ENCODE measurements around the gene AFF4.

Gene AFF4

GRCh38 chr5:132895719-132896305 lies 67.6 kb downstream of the AFF4 start:
- in situ Hi-C loops (cut with HindIII; ENCODE audit: low sequenced_read_pairs) = no loop called here

GRCh38 chr5:132890817-132891216 lies 72.6 kb downstream of the AFF4 start:
- in situ Hi-C loops (cut with HindIII; ENCODE audit: low sequenced_read_pairs) = no loop called here

- in situ Hi-C loops (cut with HindIII; ENCODE audit: low sequenced_read_pairs) = no loop called here
Observed at GRCh38 chr5:132889501-132889900, 73.9 kb downstream of the AFF4 start.

- in situ Hi-C loops (cut with HindIII; ENCODE audit: low sequenced_read_pairs) = no loop called here
Observed at GRCh38 chr5:132887283-132887682, 76.2 kb downstream of the AFF4 start.

GRCh38 chr5:132886064-132886823 lies 77.2 kb downstream of the AFF4 start:
- in situ Hi-C loops (cut with HindIII; ENCODE audit: low sequenced_read_pairs) = no loop called here

- in situ Hi-C loops (cut with HindIII; ENCODE audit: low sequenced_read_pairs) = no loop called here
Observed at GRCh38 chr5:132884548-132884947, 78.9 kb downstream of the AFF4 start.

GRCh38 chr5:132883261-132883834 lies 80.1 kb downstream of the AFF4 start:
- in situ Hi-C loops (cut with HindIII; ENCODE audit: low sequenced_read_pairs) = no loop called here

GRCh38 chr5:132877938-132878337 lies 85.5 kb downstream of the AFF4 start:
- in situ Hi-C loops (cut with HindIII; ENCODE audit: low sequenced_read_pairs) = no loop called here

GRCh38 chr5:132877466-132877865 lies 86.0 kb downstream of the AFF4 start:
- in situ Hi-C loops (cut with HindIII; ENCODE audit: low sequenced_read_pairs) = no loop called here

GRCh38 chr5:132876020-132876759 lies 87.2 kb downstream of the AFF4 start:
- in situ Hi-C loops (cut with HindIII; ENCODE audit: low sequenced_read_pairs) = no loop called here

GRCh38 chr5:132873930-132874271 lies 89.5 kb downstream of the AFF4 start:
- in situ Hi-C loops (cut with HindIII; ENCODE audit: low sequenced_read_pairs) = loop anchor here (25.0 kb wide), 1 partner anchor 487 kb away; no protein-coding TSS in a partner anchor

- in situ Hi-C loops (cut with HindIII; ENCODE audit: low sequenced_read_pairs) = loop anchor here (25.0 kb wide), 1 partner anchor 486 kb away; no protein-coding TSS in a partner anchor
Observed at GRCh38 chr5:132873119-132873929, 90.1 kb downstream of the AFF4 start, which contains the start of gene LEAP2. LEAP2 (plus strand) TSS chr5:132873668; CDS start chr5:132873695, 27 bp downstream.

GRCh38 chr5:132872788-132873118 lies 90.7 kb downstream of the AFF4 start:
- in situ Hi-C loops (cut with HindIII; ENCODE audit: low sequenced_read_pairs) = loop anchor here (25.0 kb wide), 1 partner anchor 485 kb away; no protein-coding TSS in a partner anchor

- in situ Hi-C loops (cut with HindIII; ENCODE audit: low sequenced_read_pairs) = loop anchor here (25.0 kb wide), 1 partner anchor 484 kb away; no protein-coding TSS in a partner anchor
Observed at GRCh38 chr5:132871459-132872284, 91.8 kb downstream of the AFF4 start.

GRCh38 chr5:132870801-132871200 lies 92.6 kb downstream of the AFF4 start:
- in situ Hi-C loops (cut with HindIII; ENCODE audit: low sequenced_read_pairs) = loop anchor here (25.0 kb wide), 1 partner anchor 484 kb away; no protein-coding TSS in a partner anchor

- in situ Hi-C loops (cut with HindIII; ENCODE audit: low sequenced_read_pairs) = loop anchor here (5.0 to 25.0 kb wide), 2 partner anchors 46 to 481 kb away; no protein-coding TSS in a partner anchor
Observed at GRCh38 chr5:132868754-132869153, 94.7 kb downstream of the AFF4 start.

GRCh38 chr5:132867046-132867451 lies 96.4 kb downstream of the AFF4 start:
- in situ Hi-C loops (cut with HindIII; ENCODE audit: low sequenced_read_pairs) = loop anchor here (5.0 to 25.0 kb wide), 2 partner anchors 45 to 480 kb away; no protein-coding TSS in a partner anchor

- in situ Hi-C loops (cut with HindIII; ENCODE audit: low sequenced_read_pairs) = loop anchor here (5.0 to 25.0 kb wide), 2 partner anchors 44 to 479 kb away; no protein-coding TSS in a partner anchor
Observed at GRCh38 chr5:132866342-132867045, 96.9 kb downstream of the AFF4 start, which contains the start of the genes GDF9 and UQCRQ. GDF9 (minus strand) TSS chr5:132866469; CDS start chr5:132864533, 1,936 bp downstream. UQCRQ (plus strand) TSS chr5:132866642; CDS start chr5:132866882, 240 bp downstream.
